Small intestine (tissue), 7 donors: ENCODE data around the gene VSIR. TPM values are rescaled to one million over a fixed set of nuclear protein-coding genes. Genes with fewer than 3 reads are reported as not detected.
A peak's percentile ranks its signal among the peaks of the same experiment; 100 is the strongest.

Experiments used
- DNase-seq, 2 donors: peaks; one replicate each; pipeline versions ENCODE4 v3.0.0 to v3.0.0-alpha.2; 2013
- FAIRE-seq: peaks from 2 replicates; lab custom pipeline; 2012; peaks lifted over from hg19 to GRCh38; lab: Jason Lieb, UNC
- H3K27ac ChIP-seq, 3 donors: one replicate each; pipeline ENCODE4 v1.5.1; 2013; ENCODE audit warnings: low read length in 2 of 3, mild to moderate bottlenecking in 2 of 3, control low read depth in 1 of 3, inconsistent platforms in 1 of 3, low read depth in 1 of 3, moderate library complexity in 1 of 3
- H3K27me3 ChIP-seq, 3 donors: one replicate each; pipeline ENCODE4 v1.6.1; 2013; ENCODE audit warnings: low read length in 3 of 3, inconsistent platforms in 1 of 3; ENCODE audit not compliant: control insufficient read depth in 3 of 3, insufficient read depth in 3 of 3
- H3K36me3 ChIP-seq, 3 donors: one replicate each; pipeline ENCODE4 v1.6.1; 2013; ENCODE audit warnings: low read length in 3 of 3, inconsistent platforms in 1 of 3, low read depth in 1 of 3, mild to moderate bottlenecking in 1 of 3, moderate library complexity in 1 of 3; ENCODE audit not compliant: control insufficient read depth in 3 of 3, insufficient read depth in 2 of 3
- H3K4me1 ChIP-seq, 3 donors: one replicate each; pipeline ENCODE4 v1.6.1; 2013; ENCODE audit warnings: low read length in 2 of 3, inconsistent platforms in 1 of 3, low read depth in 1 of 3, mild to moderate bottlenecking in 1 of 3, moderate library complexity in 1 of 3; ENCODE audit not compliant: control insufficient read depth in 3 of 3, insufficient read depth in 2 of 3
- H3K4me3 ChIP-seq, 3 donors: one replicate each; pipeline ENCODE4 v1.5.1; 2013; ENCODE audit warnings: low read length in 3 of 3, control low read depth in 1 of 3, inconsistent platforms in 1 of 3, low read depth in 1 of 3, mild to moderate bottlenecking in 1 of 3, moderate library complexity in 1 of 3
- H3K9me3 ChIP-seq, 2 donors: one replicate each; pipeline ENCODE4 v1.6.1; 2013; ENCODE audit warnings: low read depth in 1 of 2, low read length in 1 of 2; ENCODE audit not compliant: control insufficient read depth in 2 of 2, insufficient read depth in 1 of 2
- WGBS, 3 donors: extraction: QIAGEN DNeasy Blood & Tissue Kit; methylation state at CpG; one replicate each; pipeline ENCODE4 v1.1.7; 2013; 5-methylcytosine and 5-hydroxymethylcytosine counted together
- polyA plus RNA-seq, 4 donors: library from polyadenylated mRNA; stranded (reverse) in 3 of 4; unstranded in 1 of 4; fragments of 200-250 nt in 3 of 4; fragments of 120-200 nt in 1 of 4; gene quantifications; one replicate each; pipeline versions ENCODE4 v1.2.1 to v1.2.3, GENCODE V29; 2013
- donor health status: healthy with polysubstance abuse.
- donor health status: control.
- donor health status: control.
- donor health status: Bipolar disorder and iron deficiency.
- donor health status: healthy.

VSIR gene
- polyA plus RNA-seq, 4 donors = 26.6 to 58.9 (median 52.1) TPM

GRCh38 chr10:71712170-71712569 lies 61.1 kb downstream of the VSIR start:
- DNase-seq = no peak
- Histone ChIP-seq H3K4me1 (peaks cover 0 to 26% (median 8%) of the 10 kb centered on the region in 3 donors), H3K27me3 (no peaks in the 10 kb centered on the region), H3K9me3 (no peaks in the 10 kb centered on the region), H3K27ac (peak overlapping the region in 1 of 3 donors; percentile 83), H3K36me3 (no peaks in the 10 kb centered on the region), H3K4me3 (no peak overlapping the region)
- no peak for FAIRE-seq
- WGBS, 3 donors = 88 to 96% (median 90%) methylated on average over 2 of the region's 2 CpGs

- Histone ChIP-seq H3K4me1 (peaks cover 0 to 26% (median 8%) of the 10 kb centered on the region in 3 donors), H3K9me3 (no peaks in the 10 kb centered on the region), H3K36me3 (no peaks in the 10 kb centered on the region), H3K27ac (no peak overlapping the region), H3K27me3 (no peaks in the 10 kb centered on the region), H3K4me3 (no peak overlapping the region)
- no peak for DNase-seq
- FAIRE-seq = no peak
- WGBS, 3 donors = 89 to 94% (median 92%) methylated on average over 6 of the region's 6 CpGs
These were observed 62.2 kb downstream of the VSIR start for GRCh38 chr10:71711052-71711623.

GRCh38 chr10:71710519-71710918 lies 62.8 kb downstream of the VSIR start:
- Histone ChIP-seq H3K9me3 (no peaks in the 10 kb centered on the region), H3K4me3 (no peak overlapping the region), H3K4me1 (peaks cover 0 to 26% (median 8%) of the 10 kb centered on the region in 3 donors), H3K27ac (no peak overlapping the region), H3K36me3 (no peaks in the 10 kb centered on the region), H3K27me3 (no peaks in the 10 kb centered on the region)
- WGBS, 3 donors = 96 to 100% (median 97%) methylated on average over 2 of the region's 2 CpGs
- DNase-seq (no peak), FAIRE-seq (no peak)

GRCh38 chr10:71708897-71709882 lies 64.1 kb downstream of the VSIR start:
- Histone ChIP-seq H3K27me3 (no peaks in the 10 kb centered on the region), H3K4me3 (peak overlapping the region in 1 of 3 donors; percentile 38), H3K4me1 (peaks cover 0 to 20% (median 5%) of the 10 kb centered on the region in 3 donors), H3K36me3 (no peaks in the 10 kb centered on the region), H3K27ac (no peak overlapping the region), H3K9me3 (no peaks in the 10 kb centered on the region)
- peak; percentile 11 to 82 for DNase-seq
- no peak for FAIRE-seq
- WGBS, 3 donors = 51 to 72% (median 63%) methylated on average over 28 of the region's 28 CpGs

- no peak overlapping the region for H3K27ac ChIP-seq
- H3K4me1 ChIP-seq = peaks cover 0 to 11% (median 0%) of the 10 kb centered on the region in 3 donors
- peak; percentile 36 to 61 for DNase-seq
- FAIRE-seq = no peak
- 12 to 15% (median 15%) methylated on average over 10 of the region's 10 CpGs for WGBS, 3 donors
- no peaks in the 10 kb centered on the region for H3K9me3 ChIP-seq
- H3K27me3 ChIP-seq = no peaks in the 10 kb centered on the region
- no peaks in the 10 kb centered on the region for H3K36me3 ChIP-seq
- peak overlapping the region in 1 of 3 donors; percentile 38 for H3K4me3 ChIP-seq
These were observed 65.0 kb downstream of the VSIR start for GRCh38 chr10:71708301-71708703.

- FAIRE-seq (no peak), DNase-seq (no peak)
- no peaks in the 10 kb centered on the region for H3K36me3 ChIP-seq
- 89 to 94% (median 90%) methylated on average over 5 of the region's 5 CpGs for WGBS, 3 donors
- H3K27ac ChIP-seq = no peak overlapping the region
- H3K4me3 ChIP-seq = no peak overlapping the region
- no peaks in the 10 kb centered on the region for H3K27me3 ChIP-seq
- peaks cover 0 to 5% (median 0%) of the 10 kb centered on the region in 3 donors for H3K4me1 ChIP-seq
- H3K9me3 ChIP-seq = no peaks in the 10 kb centered on the region
These were observed 66.0 kb downstream of the VSIR start for GRCh38 chr10:71707240-71707789.

GRCh38 chr10:71706216-71707121 lies 66.9 kb downstream of the VSIR start:
- 88 to 93% (median 93%) methylated on average over 32 to 35 of the region's 35 CpGs for WGBS, 3 donors
- H3K36me3 ChIP-seq = no peaks in the 10 kb centered on the region
- no peak overlapping the region for H3K27ac ChIP-seq
- peaks cover 0 to 5% (median 0%) of the 10 kb centered on the region in 3 donors for H3K4me1 ChIP-seq
- no peaks in the 10 kb centered on the region for H3K9me3 ChIP-seq
- no peak for DNase-seq
- no peak overlapping the region for H3K4me3 ChIP-seq
- H3K27me3 ChIP-seq = no peaks in the 10 kb centered on the region
- no peak for FAIRE-seq
